DND-41 (cell line): ENCODE results near the gene REC114.

Experiments used
- ATAC-seq: fragments of 200-7000 bp; cut with Tn5 transposase; 3 replicates; pipeline ENCODE4 v1.9.1; 2021; ENCODE audit warnings: low read depth; ENCODE audit not compliant: insufficient read depth
- DNase-seq: peaks from one replicate; pipeline ENCODE4 v3.0.0-alpha.2; 2020
- H2AFZ ChIP-seq: 2 replicates; pipeline ENCODE4 v1.6.0; 2012; ENCODE audit warnings: low read depth, low read length
- H3K27ac ChIP-seq: 2 replicates; pipeline ENCODE4 v1.5.1; 2012; ENCODE audit warnings: low read length, inconsistent platforms
- H3K27me3 ChIP-seq: fragments of 200-600 bp; sonication (generic); 2 replicates; pipeline ENCODE4 v1.6.0; 2012; ENCODE audit warnings: low read length, mild to moderate bottlenecking, inconsistent platforms; ENCODE audit not compliant: insufficient read depth, poor library complexity
- H3K36me3 ChIP-seq: 2 replicates; pipeline ENCODE4 v1.5.1; 2012; ENCODE audit warnings: low read length, inconsistent platforms; ENCODE audit not compliant: insufficient read depth
- H3K4me1 ChIP-seq: 2 replicates; pipeline ENCODE4 v1.5.1; 2012; ENCODE audit warnings: mild to moderate bottlenecking, low read length; ENCODE audit not compliant: insufficient read depth
- H3K4me2 ChIP-seq: 2 replicates; pipeline ENCODE4 v1.6.0; 2012; ENCODE audit warnings: mild to moderate bottlenecking, moderate library complexity, low read length, inconsistent platforms; ENCODE audit not compliant: insufficient read depth
- H3K4me3 ChIP-seq, 2 experiments: fragments of 200-600 bp in 1 of 2; shearing (Covaris generic) in 1 of 2; 2 replicates each; pipeline ENCODE4 v1.5.1; 2012 to 2016; ENCODE audit warnings: inconsistent platforms in 2 of 2, low read length in 2 of 2, mild to moderate bottlenecking in 2 of 2, low read depth in 1 of 2, moderate library complexity in 1 of 2
- H3K79me2 ChIP-seq: 2 replicates; pipeline ENCODE4 v1.6.0; 2012; ENCODE audit warnings: low read length, inconsistent platforms; ENCODE audit not compliant: insufficient read depth
- H3K9ac ChIP-seq: 2 replicates; pipeline ENCODE4 v1.6.0; 2012; ENCODE audit warnings: low read depth, mild to moderate bottlenecking, inconsistent platforms, low read length, moderate library complexity
- H3K9me3 ChIP-seq: 2 replicates; pipeline ENCODE4 v1.5.1; 2012; ENCODE audit warnings: low read length, moderate library complexity, mild to moderate bottlenecking, inconsistent platforms; ENCODE audit not compliant: insufficient read depth, severe bottlenecking
- H4K20me1 ChIP-seq: 2 replicates; pipeline ENCODE4 v1.6.0; 2012; ENCODE audit warnings: low read length; ENCODE audit not compliant: insufficient read depth
- CTCF ChIP-seq: IDR thresholded peaks from 2 replicates; pipeline ENCODE4 v1.5.1; 2012; ENCODE audit warnings: borderline replicate concordance, low read length, moderate library complexity, mild to moderate bottlenecking; ENCODE audit not compliant: poor library complexity, severe bottlenecking; ENCODE audit errors: extremely low read depth
- EZH2 ChIP-seq: IDR thresholded peaks from 3 replicates; pipeline ENCODE4 v1.6.1; 2012; ENCODE audit warnings: borderline replicate concordance, low read depth, mild to moderate bottlenecking, moderate library complexity, low read length, inconsistent platforms; ENCODE audit not compliant: severe bottlenecking

The REC114 gene

GRCh38 chr15:73538123-73538522, 95.2 kb downstream of the REC114 start:
- H3K9ac ChIP-seq: no peak overlapping the region

GRCh38 chr15:73538563-73539211, 95.7 kb downstream of the REC114 start:
- ATAC-seq: no peak

More at GRCh38 chr15:73538123-73538522, 95.2 kb downstream of the REC114 start:
- Histone ChIP-seq H3K9me3 (no peaks in the 10 kb centered on the region), H3K27me3 (no peaks in the 10 kb centered on the region), H3K4me1 (no peaks in the 10 kb centered on the region), H3K4me2 (no peak overlapping the region), H3K79me2 (no peaks in the 10 kb centered on the region), H3K27ac (no peak overlapping the region), H3K4me3 (no peak overlapping the region), H2AFZ (no peak overlapping the region), H3K36me3 (no peaks in the 10 kb centered on the region), H4K20me1 (no peaks in the 10 kb centered on the region)
- DNase-seq (no peak), ATAC-seq (no peak)
- TF ChIP-seq EZH2 (no peak), CTCF (no peak)

GRCh38 chr15:73539212-73540128, 96.5 kb downstream of the REC114 start:
- no peak for TF ChIP-seq EZH2
- TF ChIP-seq CTCF: no peak

More at GRCh38 chr15:73538563-73539211, 95.7 kb downstream of the REC114 start:
- TF ChIP-seq EZH2: no peak
- Histone ChIP-seq H3K79me2 (no peaks in the 10 kb centered on the region), H3K36me3 (no peaks in the 10 kb centered on the region), H3K27me3 (no peaks in the 10 kb centered on the region), H3K4me3 (no peak overlapping the region), H3K4me1 (no peaks in the 10 kb centered on the region), H3K4me2 (no peak overlapping the region), H4K20me1 (no peaks in the 10 kb centered on the region), H3K9me3 (no peaks in the 10 kb centered on the region), H2AFZ (no peak overlapping the region), H3K27ac (no peak overlapping the region), H3K9ac (no peak overlapping the region)
- DNase-seq: no peak

GRCh38 chr15:73540161-73540560, 97.2 kb downstream of the REC114 start:
- H4K20me1 ChIP-seq: no peaks in the 10 kb centered on the region
- TF ChIP-seq CTCF: no peak
- no peak overlapping the region for H3K9ac ChIP-seq
- no peak overlapping the region for H3K4me3 ChIP-seq
- H3K27me3 ChIP-seq: no peaks in the 10 kb centered on the region
- no peak overlapping the region for H3K4me2 ChIP-seq
- no peak overlapping the region for H2AFZ ChIP-seq
- no peak overlapping the region for H3K27ac ChIP-seq
- ATAC-seq (no peak), DNase-seq (no peak)
- H3K79me2 ChIP-seq: no peaks in the 10 kb centered on the region
- H3K4me1 ChIP-seq: no peaks in the 10 kb centered on the region
- H3K36me3 ChIP-seq: no peaks in the 10 kb centered on the region
- no peaks in the 10 kb centered on the region for H3K9me3 ChIP-seq

More at GRCh38 chr15:73539212-73540128, 96.5 kb downstream of the REC114 start:
- no peaks in the 10 kb centered on the region for H3K36me3 ChIP-seq
- no peak overlapping the region for H3K27ac ChIP-seq
- H3K4me2 ChIP-seq: no peak overlapping the region
- no peaks in the 10 kb centered on the region for H3K79me2 ChIP-seq
- H3K4me3 ChIP-seq: no peak overlapping the region
- ATAC-seq: no peak
- DNase-seq: no peak
- H3K4me1 ChIP-seq: no peaks in the 10 kb centered on the region
- H3K27me3 ChIP-seq: no peaks in the 10 kb centered on the region
- no peaks in the 10 kb centered on the region for H4K20me1 ChIP-seq
- no peaks in the 10 kb centered on the region for H3K9me3 ChIP-seq
- H2AFZ ChIP-seq: no peak overlapping the region
- no peak overlapping the region for H3K9ac ChIP-seq
